Activated T-cell treated with anti-CD3 and anti-CD28 coated beads, Interleukin-2, amount 50 U/mL, for 1 hour (primary cell): ENCODE data around the gene NINJ2.
A peak's percentile ranks its signal among the peaks of the same experiment; 100 is the strongest.

Experiments used
- DNase-seq: peaks from one replicate; pipeline ENCODE4 v3.0.0-alpha.2; 2020

The NINJ2 gene

GRCh38 chr12:563787-564298 is 99.4 kb downstream of the NINJ2 start:
- DNase-seq: no peak

- peak; percentile 69 for DNase-seq
Observed at GRCh38 chr12:563250-563781, 99.9 kb downstream of the NINJ2 start.

GRCh38 chr12:562634-563033 is 100.6 kb downstream of the NINJ2 start:
- no peak for DNase-seq

- DNase-seq: no peak
Observed at GRCh38 chr12:561908-562593, 101.2 kb downstream of the NINJ2 start.

- no peak for DNase-seq
Observed at GRCh38 chr12:561391-561705, 101.9 kb downstream of the NINJ2 start.

- DNase-seq: no peak
Observed at GRCh38 chr12:560691-561390, 102.4 kb downstream of the NINJ2 start.

- DNase-seq: no peak
Observed at GRCh38 chr12:559906-560455, 103.3 kb downstream of the NINJ2 start.

GRCh38 chr12:559208-559905 is 103.9 kb downstream of the NINJ2 start:
- DNase-seq: no peak

GRCh38 chr12:558580-558979 is 104.7 kb downstream of the NINJ2 start:
- no peak for DNase-seq

- no peak for DNase-seq
Observed at GRCh38 chr12:556498-556897, 106.7 kb downstream of the NINJ2 start.

- no peak for DNase-seq
Observed at GRCh38 chr12:554001-554285, 109.3 kb downstream of the NINJ2 start.

- DNase-seq: peak; percentile 44
Observed at GRCh38 chr12:553216-554000, 109.8 kb downstream of the NINJ2 start.

- no peak for DNase-seq
Observed at GRCh38 chr12:552466-552865, 110.8 kb downstream of the NINJ2 start.

- DNase-seq: no peak
Observed at GRCh38 chr12:550473-551260, 112.6 kb downstream of the NINJ2 start.

GRCh38 chr12:549476-550082 is 113.7 kb downstream of the NINJ2 start:
- DNase-seq: no peak

GRCh38 chr12:547883-548470 is 115.3 kb downstream of the NINJ2 start:
- DNase-seq: no peak

GRCh38 chr12:546920-547845 is 116.1 kb downstream of the NINJ2 start:
- peak; percentile 77 for DNase-seq

- DNase-seq: no peak
Observed at GRCh38 chr12:546265-546919, 116.9 kb downstream of the NINJ2 start.

- no peak for DNase-seq
Observed at GRCh38 chr12:545835-546234, 117.4 kb downstream of the NINJ2 start.
